ENCODE data around the gene REEP5. TPM values are rescaled to one million over a fixed set of nuclear protein-coding genes. Genes with fewer than 3 reads are reported as not detected.

The REEP5 gene
- polyA plus RNA-seq, 3 donors: 83.6 to 200 (median 193) TPM

DNA sequence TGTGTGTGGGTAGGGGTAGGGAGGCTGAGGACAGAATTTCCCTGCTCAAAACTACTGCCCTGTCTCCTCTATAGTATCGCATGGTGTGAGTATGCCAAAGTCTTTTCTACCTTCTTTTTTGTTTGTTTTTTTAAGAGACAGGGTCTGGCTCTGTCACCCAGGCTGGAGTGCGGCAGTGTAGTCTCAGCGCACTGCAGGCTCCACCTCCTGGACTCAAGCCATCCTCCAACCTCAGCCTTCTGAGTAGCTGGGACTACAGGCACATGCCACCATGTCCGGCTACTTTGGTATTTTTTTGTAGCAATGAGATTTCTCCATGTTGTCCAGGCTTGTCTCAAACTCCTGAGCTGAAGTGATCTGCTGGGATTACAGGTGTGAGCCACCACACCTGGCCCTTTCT is 58.5 kb downstream of the REEP5 start:
- Histone ChIP-seq H3K27ac (ENCODE audit: low read depth in 1 of 2, low read length in 2 of 2) (no peak overlapping the region), H3K4me1 (ENCODE audit: control insufficient read depth in 1 of 2, insufficient read depth in 2 of 2, low read length in 2 of 2) (peaks cover 12 to 20% of the 10 kb centered on the region in 2 donors), H3K27me3 (ENCODE audit: control insufficient read depth in 2 of 2, insufficient read depth in 2 of 2, low read length in 2 of 2) (peaks cover 0 to 3% of the 10 kb centered on the region in 2 donors), H4K20me1 (ENCODE audit: insufficient read depth, low read length) (peaks cover 27% of the 10 kb centered on the region), H3K79me2 (ENCODE audit: insufficient read depth, low read length) (peaks cover 53% of the 10 kb centered on the region), H3K9me3 (replicated peaks in 1 of 2; ENCODE audit: control insufficient read depth in 1 of 2, insufficient read depth in 1 of 2, low read length in 2 of 2) (no peaks in the 10 kb centered on the region), H3K4me2 (replicated peaks; ENCODE audit: extremely low read depth, low read length, poor library complexity, severe bottlenecking) (no peak overlapping the region), H3K36me3 (replicated peaks in 1 of 2; ENCODE audit: control insufficient read depth in 1 of 2, insufficient read depth in 2 of 2, low read length in 2 of 2) (peaks cover 44 to 58% of the 10 kb centered on the region in 2 donors), H3K4me3 (replicated peaks in 1 of 3; ENCODE audit: low read depth in 2 of 3, low read length in 3 of 3) (no peak overlapping the region), H2AFZ (ENCODE audit: insufficient read depth, low read depth, low read length, poor library complexity, severe bottlenecking) (no peak overlapping the region), H3K9ac (ENCODE audit: insufficient read depth, low read length, poor library complexity, severe bottlenecking) (no peak overlapping the region)
- peak overlapping the region in 4 of 7 donors; percentile 9 to 70 (median 52) for H3K27ac Mint-ChIP-seq
- peaks cover 32% of the 10 kb centered on the region for H3K4me1 Mint-ChIP-seq
- DNase-seq: no peak
- H3K27me3 Mint-ChIP-seq (ENCODE audit: low read depth in 3 of 3): no peaks in the 10 kb centered on the region
- peaks cover 0 to 3% (median 0%) of the 10 kb centered on the region in 7 donors for H3K9me3 Mint-ChIP-seq
- intact Hi-C loops (cut with micrococcal nuclease): loop anchor here in 1 of 2 donors (5.0 kb wide), 2 partner anchors 59 to 114 kb away; partner anchors contain the start of genes DCP2 and REEP5
- peaks cover 36 to 55% of the 10 kb centered on the region in 2 donors for H3K36me3 Mint-ChIP-seq
- H3K4me3 Mint-ChIP-seq: no peak overlapping the region
- no peak for TF ChIP-seq CTCF (IDR thresholded peaks at IDR 0.05)
- 100% methylated on average over 2 of the region's 4 CpGs for WGBS (ENCODE audit: insufficient coverage)

DNA sequence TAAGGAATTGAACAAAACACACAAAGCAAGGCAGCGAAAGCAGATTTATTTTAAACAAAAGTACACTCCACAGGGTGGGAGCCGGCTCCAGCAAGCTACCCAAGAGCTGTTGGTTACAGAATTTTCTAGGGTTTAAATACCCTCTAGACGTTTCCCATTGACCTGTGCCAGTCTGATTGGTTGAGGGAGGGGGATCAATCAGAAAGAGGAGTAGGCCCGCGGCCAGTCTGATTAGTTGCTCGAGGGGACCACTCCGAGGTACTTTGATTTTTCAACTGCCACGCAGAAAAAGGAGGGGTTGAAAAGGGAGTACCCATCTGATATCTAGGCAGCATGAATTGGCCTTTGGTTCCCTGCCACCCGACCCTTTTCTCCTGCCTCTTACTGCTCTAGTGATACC is 59.9 kb downstream of the REEP5 start:
- Histone ChIP-seq H3K79me2 (ENCODE audit: insufficient read depth, low read length) (peaks cover 48% of the 10 kb centered on the region), H2AFZ (ENCODE audit: insufficient read depth, low read depth, low read length, poor library complexity, severe bottlenecking) (no peak overlapping the region), H3K9me3 (replicated peaks in 1 of 2; ENCODE audit: control insufficient read depth in 1 of 2, insufficient read depth in 1 of 2, low read length in 2 of 2) (no peaks in the 10 kb centered on the region), H3K4me2 (replicated peaks; ENCODE audit: extremely low read depth, low read length, poor library complexity, severe bottlenecking) (peak overlapping the region; percentile 95), H3K27ac (ENCODE audit: low read depth in 1 of 2, low read length in 2 of 2) (peak overlapping the region in 1 of 2 donors; percentile 92), H3K4me3 (replicated peaks in 1 of 3; ENCODE audit: low read depth in 2 of 3, low read length in 3 of 3) (peak overlapping the region; percentile 92 to 96 (median 95)), H4K20me1 (ENCODE audit: insufficient read depth, low read length) (peaks cover 27% of the 10 kb centered on the region), H3K9ac (ENCODE audit: insufficient read depth, low read length, poor library complexity, severe bottlenecking) (peak overlapping the region; percentile 91), H3K4me1 (ENCODE audit: control insufficient read depth in 1 of 2, insufficient read depth in 2 of 2, low read length in 2 of 2) (peaks cover 12 to 20% of the 10 kb centered on the region in 2 donors), H3K27me3 (ENCODE audit: control insufficient read depth in 2 of 2, insufficient read depth in 2 of 2, low read length in 2 of 2) (peaks cover 3 to 9% of the 10 kb centered on the region in 2 donors), H3K36me3 (replicated peaks in 1 of 2; ENCODE audit: control insufficient read depth in 1 of 2, insufficient read depth in 2 of 2, low read length in 2 of 2) (peaks cover 30 to 44% of the 10 kb centered on the region in 2 donors)
- Mint-ChIP-seq H3K36me3 (peaks cover 28 to 40% of the 10 kb centered on the region in 2 donors), H3K9me3 (peaks cover 0 to 3% (median 0%) of the 10 kb centered on the region in 7 donors), H3K4me1 (peaks cover 30% of the 10 kb centered on the region), H3K27ac (peak overlapping the region in 5 of 7 donors; percentile 19 to 92 (median 54)), H3K27me3 (ENCODE audit: low read depth in 3 of 3) (peaks cover 0 to 5% (median 4%) of the 10 kb centered on the region in 3 donors), H3K4me3 (peak overlapping the region; percentile 94 to 95)
- WGBS (ENCODE audit: insufficient coverage): 60% methylated on average over 2 of the region's 9 CpGs
- intact Hi-C loops (cut with micrococcal nuclease): loop anchor here in 1 of 2 donors (5.0 kb wide), 2 partner anchors 60 to 115 kb away; partner anchors contain the start of genes DCP2 and REEP5
- no peak for DNase-seq
- TF ChIP-seq CTCF (IDR thresholded peaks at IDR 0.05): no peak

All from CD14-positive monocyte (primary cell).